MCF 10A (cell line): ENCODE results near the gene TMEM184C. TPM values are rescaled to one million over a fixed set of nuclear protein-coding genes. Genes with fewer than 3 reads are reported as not detected.

ENCODE experiments used
- BruUV-seq: library from RNA; stranded (reverse); fragments of 400-500 nt; replicated peaks from 2 replicates; lab custom pipeline; 2021; lab: Mats Ljungman, UMichigan
- CTCF ChIA-PET: fragments of 300-600 bp; sonication (Branson Sonifier 250); formaldehyde crosslinking; extraction: SDS; loops from one replicate; lab custom pipeline; 2021; ENCODE audit warnings: antibody characterized with exemption, inconsistent platforms; lab: Yijun Ruan, JAX
- POLR2A ChIA-PET: fragments of 300-600, 350-650 bp; sonication (Branson Sonifier 250); formaldehyde crosslinking; extraction: SDS; loops from one replicate; lab custom pipeline; 2020; ENCODE audit warnings: antibody characterized with exemption, inconsistent platforms; lab: Yijun Ruan, JAX
- DNase-seq: peaks from one replicate; pipeline ENCODE4 v3.0.0-alpha.2; 2018; ENCODE audit not compliant: unreplicated experiment
- H3K27ac Mint-ChIP-seq: one replicate; pipeline ENCODE4 v1.8.0; 2022; ENCODE audit warnings: mild to moderate bottlenecking, low read depth, mixed read lengths; ENCODE audit not compliant: unreplicated experiment
- H3K27me3 Mint-ChIP-seq: one replicate; pipeline ENCODE4 v1.8.0; 2022; ENCODE audit warnings: mixed read lengths; ENCODE audit not compliant: insufficient read depth, unreplicated experiment
- H3K36me3 Mint-ChIP-seq: one replicate; pipeline ENCODE4 v1.8.0; 2022; ENCODE audit warnings: mild to moderate bottlenecking, moderate library complexity, mixed read lengths; ENCODE audit not compliant: insufficient read depth, unreplicated experiment
- H3K4me1 Mint-ChIP-seq: one replicate; pipeline ENCODE4 v1.8.0; 2022; ENCODE audit warnings: mixed read lengths; ENCODE audit not compliant: insufficient read depth, unreplicated experiment
- H3K4me3 Mint-ChIP-seq: one replicate; pipeline ENCODE4 v1.8.0; 2022; ENCODE audit warnings: mild to moderate bottlenecking, moderate library complexity, mixed read lengths; ENCODE audit not compliant: unreplicated experiment
- H3K9me3 Mint-ChIP-seq: one replicate; pipeline ENCODE4 v1.8.0; 2022; ENCODE audit warnings: mixed read lengths; ENCODE audit not compliant: unreplicated experiment
- CTCF ChIP-seq: fragments of 200-600 bp; IDR thresholded peaks from one replicate; pipeline ENCODE4 v1.8.0; 2022; ENCODE audit warnings: antibody characterized with exemption, mild to moderate bottlenecking; ENCODE audit not compliant: unreplicated experiment
- intact Hi-C: fragments of 100-400 bp; cut with micrococcal nuclease; formaldehyde crosslinking; loops from 2 replicates; pipeline ENCODE4 v1.14.1; 2022
- total RNA-seq: library from RNA; stranded (reverse); gene quantifications from 2 replicates; pipeline ENCODE4 v1.2.3, GENCODE V29; 2022

TMEM184C gene
- total RNA-seq, 1 experiment from 2014 or later: 33.9 TPM

GRCh38 chr4:147581606-147582350 is 35.4 kb upstream of the TMEM184C start:
- DNase-seq: peak; percentile 63
- no peak overlapping the region for H3K4me3 Mint-ChIP-seq
- peaks cover 48% of the 10 kb centered on the region for H3K4me1 Mint-ChIP-seq
- H3K36me3 Mint-ChIP-seq: no peaks in the 10 kb centered on the region
- BruUV-seq: no TSS peak
- intact Hi-C loops: loop anchor here (2.0 to 10.0 kb wide), 2 partner anchors 35 to 207 kb away; no protein-coding TSS in a partner anchor
- CTCF ChIA-PET: interaction anchor here (0.6 to 2.0 kb wide), 8 partner anchors 14 to 1961 kb away, joined by 3 to 15 read pairs (median 4); no protein-coding TSS in a partner anchor
- no peaks in the 10 kb centered on the region for H3K27me3 Mint-ChIP-seq
- H3K9me3 Mint-ChIP-seq: no peaks in the 10 kb centered on the region
- POLR2A ChIA-PET: interaction anchor here (1.0 to 2.9 kb wide), 7 partner anchors 11 to 421 kb away, joined by 3 to 12 read pairs (median 4); partner anchors contain the start of gene TMEM184C
- TF ChIP-seq CTCF: no peak
- H3K27ac Mint-ChIP-seq: peak overlapping the region; percentile 77

GRCh38 chr4:147582386-147583060 is 34.7 kb upstream of the TMEM184C start:
- DNase-seq: peak; percentile 85
- Mint-ChIP-seq H3K36me3 (no peaks in the 10 kb centered on the region), H3K4me3 (no peak overlapping the region), H3K27ac (peak overlapping the region; percentile 77), H3K27me3 (no peaks in the 10 kb centered on the region), H3K4me1 (peaks cover 42% of the 10 kb centered on the region), H3K9me3 (no peaks in the 10 kb centered on the region)
- no peak for TF ChIP-seq CTCF
- BruUV-seq: no TSS peak
- POLR2A ChIA-PET: interaction anchor here (0.6 to 2.9 kb wide), 8 partner anchors 10 to 421 kb away, joined by 3 to 12 read pairs (median 4); partner anchors contain the start of gene TMEM184C
- CTCF ChIA-PET: interaction anchor here (0.6 to 2.0 kb wide), 7 partner anchors 9 to 1961 kb away, joined by 3 to 15 read pairs (median 4); no protein-coding TSS in a partner anchor
- intact Hi-C loops: loop anchor here (2.0 to 10.0 kb wide), 2 partner anchors 36 to 208 kb away; no protein-coding TSS in a partner anchor

- H3K4me1 Mint-ChIP-seq: peaks cover 32% of the 10 kb centered on the region
- no peak overlapping the region for H3K4me3 Mint-ChIP-seq
- no peaks in the 10 kb centered on the region for H3K27me3 Mint-ChIP-seq
- H3K27ac Mint-ChIP-seq: no peak overlapping the region
- no peaks in the 10 kb centered on the region for H3K36me3 Mint-ChIP-seq
- no TSS peak for BruUV-seq
- no peak for TF ChIP-seq CTCF
- intact Hi-C loops: loop anchor here (2.0 to 10.0 kb wide), 2 partner anchors 37 to 209 kb away; no protein-coding TSS in a partner anchor
- no peaks in the 10 kb centered on the region for H3K9me3 Mint-ChIP-seq
- DNase-seq: no peak
- ChIA-PET POLR2A (no interaction called here), CTCF (interaction anchor here (1.3 to 2.9 kb wide), 2 partner anchors 65 to 423 kb away, joined by 3 to 18 read pairs; no protein-coding TSS in a partner anchor)
These were observed 33.3 kb upstream of the TMEM184C start for GRCh38 chr4:147583876-147584275.
